ENCODE results near the gene VSTM2B.

GRCh38 chr19:29568036-29569025 is 42.5 kb downstream of the VSTM2B start:
- TF ChIP-seq CTCF (IDR thresholded peaks at IDR 0.05) (no peak), POLR2A (IDR thresholded peaks at IDR 0.05) (no peak)
